Prostate gland (tissue), 2 donors: Measurements from ENCODE around the gene AUTS2. TPM values are rescaled to one million over a fixed set of nuclear protein-coding genes. Genes with fewer than 3 reads are reported as not detected.

ENCODE experiments used
- DNase-seq: peaks from one replicate; pipeline ENCODE4 v3.0.0-alpha.2; 2019; ENCODE audit warnings: low spot score
- H3K27ac ChIP-seq, 2 donors: fragments of 200-600 bp; sonication (generic); 2 replicates each; pipeline ENCODE4 v1.5.1; 2017 to 2019
- H3K27me3 ChIP-seq: fragments of 200-600 bp; sonication (generic); replicated peaks from 2 replicates; pipeline ENCODE4 v1.5.1; 2019; ENCODE audit not compliant: insufficient read depth
- H3K36me3 ChIP-seq, 2 donors: fragments of 200-600 bp; sonication (generic); 1 replicate in 1 of 2; 2 replicates in 1 of 2; pipeline versions ENCODE4 v1.5.1 to v1.8.1; 2017 to 2019
- H3K4me1 ChIP-seq: fragments of 200-600 bp; sonication (generic); replicated peaks from 2 replicates; pipeline ENCODE4 v1.5.1; 2019
- H3K4me3 ChIP-seq, 2 donors: fragments of 200-600 bp; sonication (generic); 2 replicates each; pipeline ENCODE4 v1.5.1; 2017 to 2019
- H3K9me3 ChIP-seq: fragments of 200-600 bp; sonication (generic); 2 replicates; pipeline ENCODE4 v1.5.1; 2017
- CTCF ChIP-seq, 4 experiments: fragments of 200-600 bp in 2 of 4; fragments of 450-650 bp in 2 of 4; sonication (generic) in 2 of 4; IDR thresholded peaks; 1 replicate in 3 of 4; 2 replicates in 1 of 4; pipeline ENCODE4 v1.5.1; 2016 to 2019; ENCODE audit warnings: antibody characterized with exemption in 4 of 4, mild to moderate bottlenecking in 2 of 4, moderate library complexity in 2 of 4
- POLR2A ChIP-seq: fragments of 450-650 bp; IDR thresholded peaks from one replicate; pipeline ENCODE4 v1.6.1; 2016; ENCODE audit warnings: antibody characterized with exemption, mild to moderate bottlenecking
- POLR2AphosphoS5 ChIP-seq: sonication (generic); formaldehyde crosslinking; IDR thresholded peaks from one replicate; pipeline ENCODE4 v1.6.1; 2017; ENCODE audit warnings: antibody characterized with exemption
- WGBS: methylation state at CpG from one replicate; pipeline ENCODE4 v1.1.5; 2018; 5-methylcytosine and 5-hydroxymethylcytosine counted together
- intact Hi-C: fragments of 100-400 bp; cut with DNase I; formaldehyde crosslinking; loops from one replicate; pipeline ENCODE4 v1.14.2; 2022
- total RNA-seq, 2 donors: library from RNA; depleted of rRNA; stranded (reverse); fragments of >200 nt; gene quantifications; one replicate each; pipeline ENCODE4 v1.1.0, GENCODE V29; 2016

Gene AUTS2
- total RNA-seq, 2 donors from 2014 or later = 25.0 to 55.2 TPM

GRCh38 chr7:69595415-69595814, 2.9 kb upstream of the AUTS2 start:
- WGBS = 96% methylated on average over 1 of the region's 1 CpG
- intact Hi-C loops = loop anchor here (10.0 kb wide), 1 partner anchor 189 kb away; no protein-coding TSS in a partner anchor
- no peaks in the 10 kb centered on the region for H3K27me3 ChIP-seq

GRCh38 chr7:69596056-69596455, 2.2 kb upstream of the AUTS2 start:
- peak; percentile 47 for DNase-seq
- TF ChIP-seq CTCF (IDR thresholded peaks at IDR 0.05) (no peak), POLR2AphosphoS5 (peak; percentile 68), POLR2A (no peak)
- H3K27ac ChIP-seq = peak overlapping the region; percentile 93 to 94
- H3K4me3 ChIP-seq = no peak overlapping the region
- H3K4me1 ChIP-seq = no peaks in the 10 kb centered on the region
- no peaks in the 10 kb centered on the region for H3K27me3 ChIP-seq
- H3K9me3 ChIP-seq = no peaks in the 10 kb centered on the region
- intact Hi-C loops = loop anchor here (10.0 kb wide), 1 partner anchor 189 kb away; no protein-coding TSS in a partner anchor
- H3K36me3 ChIP-seq = no peaks in the 10 kb centered on the region
- WGBS = 39% methylated on average over 7 of the region's 7 CpGs

More at GRCh38 chr7:69595415-69595814, 2.9 kb upstream of the AUTS2 start:
- no peak overlapping the region for H3K27ac ChIP-seq
- H3K9me3 ChIP-seq = no peaks in the 10 kb centered on the region
- DNase-seq = no peak
- H3K36me3 ChIP-seq = no peaks in the 10 kb centered on the region
- no peaks in the 10 kb centered on the region for H3K4me1 ChIP-seq
- TF ChIP-seq POLR2A (no peak), POLR2AphosphoS5 (no peak)
- H3K4me3 ChIP-seq = no peak overlapping the region

- Histone ChIP-seq H3K4me3 (peak overlapping the region; percentile 75 to 86), H3K27me3 (no peaks in the 10 kb centered on the region), H3K36me3 (no peaks in the 10 kb centered on the region), H3K9me3 (no peaks in the 10 kb centered on the region), H3K4me1 (no peaks in the 10 kb centered on the region), H3K27ac (peak overlapping the region; percentile 93 to 94)
- 11% methylated on average over 16 of the region's 16 CpGs for WGBS
- TF ChIP-seq POLR2AphosphoS5 (no peak), CTCF (IDR thresholded peaks at IDR 0.05) (no peak), POLR2A (no peak)
- intact Hi-C loops = loop anchor here (10.0 kb wide), 1 partner anchor 188 kb away; no protein-coding TSS in a partner anchor
- no peak for DNase-seq
Measured at GRCh38 chr7:69596723-69597277, 1.5 kb upstream of the AUTS2 start.

GRCh38 chr7:69597278-69598076, 798 bp upstream of the AUTS2 start:
- peak; percentile 25 for DNase-seq
- intact Hi-C loops = loop anchor here (10.0 kb wide), 1 partner anchor 187 kb away; no protein-coding TSS in a partner anchor
- under 1% methylated on average over 52 of the region's 78 CpGs for WGBS
- no peaks in the 10 kb centered on the region for H3K9me3 ChIP-seq
- H3K27me3 ChIP-seq = no peaks in the 10 kb centered on the region
- H3K4me1 ChIP-seq = no peaks in the 10 kb centered on the region
- H3K4me3 ChIP-seq = peak overlapping the region; percentile 75 to 86
- TF ChIP-seq CTCF (IDR thresholded peaks at IDR 0.05) = no peak
- no peak for TF ChIP-seq POLR2A
- TF ChIP-seq POLR2AphosphoS5 = no peak
- H3K36me3 ChIP-seq = no peaks in the 10 kb centered on the region
- peak overlapping the region; percentile 93 to 94 for H3K27ac ChIP-seq

- under 1% methylated on average over 70 of the region's 70 CpGs for WGBS
- Histone ChIP-seq H3K27me3 (no peaks in the 10 kb centered on the region), H3K27ac (peak overlapping the region; percentile 66 to 94), H3K36me3 (no peaks in the 10 kb centered on the region), H3K4me3 (peak overlapping the region; percentile 75 to 86), H3K9me3 (no peaks in the 10 kb centered on the region), H3K4me1 (no peaks in the 10 kb centered on the region)
- intact Hi-C loops = loop anchor here (10.0 kb wide), 1 partner anchor 186 kb away; no protein-coding TSS in a partner anchor
- peak; percentile 36 for DNase-seq
- TF ChIP-seq POLR2A = no peak
- TF ChIP-seq POLR2AphosphoS5 = no peak
- no peak for TF ChIP-seq CTCF (IDR thresholded peaks at IDR 0.05)
Measured at GRCh38 chr7:69598487-69599285, 411 bp downstream of the AUTS2 start.
